Gastrocnemius medialis (tissue), 4 donors: ENCODE results near the gene ELAVL2.

Experiments used
- CTCF ChIP-seq, 5 experiments: fragments of 450-650 bp in 3 of 5; fragments of 200-600 bp in 2 of 5; sonication (generic) in 2 of 5; IDR thresholded peaks in 4 of 5; conservative IDR thresholded peaks in 1 of 5; 1 replicate in 4 of 5; 2 replicates in 1 of 5; pipeline ENCODE4 v1.5.1; 2016 to 2019; ENCODE audit warnings: antibody characterized with exemption in 5 of 5, mild to moderate bottlenecking in 3 of 5, moderate library complexity in 3 of 5
- POLR2A ChIP-seq, 2 donors: fragments of 450-650 bp; IDR thresholded peaks; one replicate each; pipeline ENCODE4 v1.6.1; 2017; ENCODE audit warnings: antibody characterized with exemption in 2 of 2, mild to moderate bottlenecking in 2 of 2, moderate library complexity in 2 of 2

GRCh38 chr9:23819403-23819802 is 6.6 kb downstream of the ELAVL2 start:
- no peak for TF ChIP-seq CTCF (IDR thresholded peaks at IDR 0.05 in 4 of 5, conservative IDR thresholded peaks at IDR 0.05 in 1 of 5)
- no peak for TF ChIP-seq POLR2A (IDR thresholded peaks at IDR 0.05)
